Measurements from ENCODE around the gene ZNF433.

GRCh38 chr19:11987405-11988281 lies 47.8 kb downstream of the ZNF433 start:
- TF ChIP-seq, protein P1, sequence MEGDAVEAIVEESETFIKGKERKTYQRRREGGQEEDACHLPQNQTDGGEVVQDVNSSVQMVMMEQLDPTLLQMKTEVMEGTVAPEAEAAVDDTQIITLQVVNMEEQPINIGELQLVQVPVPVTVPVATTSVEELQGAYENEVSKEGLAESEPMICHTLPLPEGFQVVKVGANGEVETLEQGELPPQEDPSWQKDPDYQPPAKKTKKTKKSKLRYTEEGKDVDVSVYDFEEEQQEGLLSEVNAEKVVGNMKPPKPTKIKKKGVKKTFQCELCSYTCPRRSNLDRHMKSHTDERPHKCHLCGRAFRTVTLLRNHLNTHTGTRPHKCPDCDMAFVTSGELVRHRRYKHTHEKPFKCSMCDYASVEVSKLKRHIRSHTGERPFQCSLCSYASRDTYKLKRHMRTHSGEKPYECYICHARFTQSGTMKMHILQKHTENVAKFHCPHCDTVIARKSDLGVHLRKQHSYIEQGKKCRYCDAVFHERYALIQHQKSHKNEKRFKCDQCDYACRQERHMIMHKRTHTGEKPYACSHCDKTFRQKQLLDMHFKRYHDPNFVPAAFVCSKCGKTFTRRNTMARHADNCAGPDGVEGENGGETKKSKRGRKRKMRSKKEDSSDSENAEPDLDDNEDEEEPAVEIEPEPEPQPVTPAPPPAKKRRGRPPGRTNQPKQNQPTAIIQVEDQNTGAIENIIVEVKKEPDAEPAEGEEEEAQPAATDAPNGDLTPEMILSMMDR (conservative IDR thresholded peaks at IDR 0.05; ENCODE audit: low read depth in 2 of 2): no peak
- TF ChIP-seq, protein P2, sequence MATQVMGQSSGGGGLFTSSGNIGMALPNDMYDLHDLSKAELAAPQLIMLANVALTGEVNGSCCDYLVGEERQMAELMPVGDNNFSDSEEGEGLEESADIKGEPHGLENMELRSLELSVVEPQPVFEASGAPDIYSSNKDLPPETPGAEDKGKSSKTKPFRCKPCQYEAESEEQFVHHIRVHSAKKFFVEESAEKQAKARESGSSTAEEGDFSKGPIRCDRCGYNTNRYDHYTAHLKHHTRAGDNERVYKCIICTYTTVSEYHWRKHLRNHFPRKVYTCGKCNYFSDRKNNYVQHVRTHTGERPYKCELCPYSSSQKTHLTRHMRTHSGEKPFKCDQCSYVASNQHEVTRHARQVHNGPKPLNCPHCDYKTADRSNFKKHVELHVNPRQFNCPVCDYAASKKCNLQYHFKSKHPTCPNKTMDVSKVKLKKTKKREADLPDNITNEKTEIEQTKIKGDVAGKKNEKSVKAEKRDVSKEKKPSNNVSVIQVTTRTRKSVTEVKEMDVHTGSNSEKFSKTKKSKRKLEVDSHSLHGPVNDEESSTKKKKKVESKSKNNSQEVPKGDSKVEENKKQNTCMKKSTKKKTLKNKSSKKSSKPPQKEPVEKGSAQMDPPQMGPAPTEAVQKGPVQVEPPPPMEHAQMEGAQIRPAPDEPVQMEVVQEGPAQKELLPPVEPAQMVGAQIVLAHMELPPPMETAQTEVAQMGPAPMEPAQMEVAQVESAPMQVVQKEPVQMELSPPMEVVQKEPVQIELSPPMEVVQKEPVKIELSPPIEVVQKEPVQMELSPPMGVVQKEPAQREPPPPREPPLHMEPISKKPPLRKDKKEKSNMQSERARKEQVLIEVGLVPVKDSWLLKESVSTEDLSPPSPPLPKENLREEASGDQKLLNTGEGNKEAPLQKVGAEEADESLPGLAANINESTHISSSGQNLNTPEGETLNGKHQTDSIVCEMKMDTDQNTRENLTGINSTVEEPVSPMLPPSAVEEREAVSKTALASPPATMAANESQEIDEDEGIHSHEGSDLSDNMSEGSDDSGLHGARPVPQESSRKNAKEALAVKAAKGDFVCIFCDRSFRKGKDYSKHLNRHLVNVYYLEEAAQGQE (IDR thresholded peaks at IDR 0.05; ENCODE audit: unreplicated experiment): no peak
- TF ChIP-seq NANOG (IDR thresholded peaks at IDR 0.05; ENCODE audit: borderline replicate concordance): no peak
- TF ChIP-seq EZH2phosphoT487 (IDR thresholded peaks at IDR 0.05; ENCODE audit: unreplicated experiment): no peak

All from GM23338 (cell line).